ENCODE measurements around the gene SMAD6.

The SMAD6 gene

GRCh38 chr15:66733976-66734375 is 31.9 kb downstream of the SMAD6 start:
- in situ Hi-C loops (cut with MboI; ENCODE audit: low pct_unique_long_range_greater_than_20kb, low sequenced_read_pairs) = no loop called here
- no peak for DNase-seq

GRCh38 chr15:66734961-66735908 is 33.2 kb downstream of the SMAD6 start:
- DNase-seq = no peak
- in situ Hi-C loops (cut with MboI; ENCODE audit: low pct_unique_long_range_greater_than_20kb, low sequenced_read_pairs) = no loop called here

GRCh38 chr15:66735909-66736305 is 33.9 kb downstream of the SMAD6 start:
- in situ Hi-C loops (cut with MboI; ENCODE audit: low pct_unique_long_range_greater_than_20kb, low sequenced_read_pairs) = no loop called here

GRCh38 chr15:66737243-66738010 is 35.4 kb downstream of the SMAD6 start:
- in situ Hi-C loops (cut with MboI; ENCODE audit: low pct_unique_long_range_greater_than_20kb, low sequenced_read_pairs) = no loop called here
- no peak for DNase-seq

More at GRCh38 chr15:66735909-66736305, 33.9 kb downstream of the SMAD6 start:
- DNase-seq = no peak

GRCh38 chr15:66738116-66738515 is 36.1 kb downstream of the SMAD6 start:
- DNase-seq = no peak
- in situ Hi-C loops (cut with MboI; ENCODE audit: low pct_unique_long_range_greater_than_20kb, low sequenced_read_pairs) = no loop called here

- no peak for DNase-seq
- in situ Hi-C loops (cut with MboI; ENCODE audit: low pct_unique_long_range_greater_than_20kb, low sequenced_read_pairs) = no loop called here
These were observed 36.6 kb downstream of the SMAD6 start for GRCh38 chr15:66738595-66738994.

- DNase-seq = no peak
- in situ Hi-C loops (cut with MboI; ENCODE audit: low pct_unique_long_range_greater_than_20kb, low sequenced_read_pairs) = no loop called here
These were observed 37.3 kb downstream of the SMAD6 start for GRCh38 chr15:66739287-66739686.

GRCh38 chr15:66740802-66741201 is 38.8 kb downstream of the SMAD6 start:
- no peak for DNase-seq
- in situ Hi-C loops (cut with MboI; ENCODE audit: low pct_unique_long_range_greater_than_20kb, low sequenced_read_pairs) = no loop called here

GRCh38 chr15:66741646-66742045 is 39.6 kb downstream of the SMAD6 start:
- DNase-seq = no peak
- in situ Hi-C loops (cut with MboI; ENCODE audit: low pct_unique_long_range_greater_than_20kb, low sequenced_read_pairs) = no loop called here

- in situ Hi-C loops (cut with MboI; ENCODE audit: low pct_unique_long_range_greater_than_20kb, low sequenced_read_pairs) = no loop called here
- no peak for DNase-seq
These were observed 40.2 kb downstream of the SMAD6 start for GRCh38 chr15:66742286-66742685.

GRCh38 chr15:66743204-66743603 is 41.2 kb downstream of the SMAD6 start:
- no peak for DNase-seq
- in situ Hi-C loops (cut with MboI; ENCODE audit: low pct_unique_long_range_greater_than_20kb, low sequenced_read_pairs) = no loop called here

- in situ Hi-C loops (cut with MboI; ENCODE audit: low pct_unique_long_range_greater_than_20kb, low sequenced_read_pairs) = no loop called here
- DNase-seq = peak; percentile 62
These were observed 41.9 kb downstream of the SMAD6 start for GRCh38 chr15:66743703-66744536.

GRCh38 chr15:66744610-66745279 is 42.7 kb downstream of the SMAD6 start:
- in situ Hi-C loops (cut with MboI; ENCODE audit: low pct_unique_long_range_greater_than_20kb, low sequenced_read_pairs) = no loop called here
- no peak for DNase-seq

- DNase-seq = no peak
- in situ Hi-C loops (cut with MboI; ENCODE audit: low pct_unique_long_range_greater_than_20kb, low sequenced_read_pairs) = no loop called here
These were observed 43.6 kb downstream of the SMAD6 start for GRCh38 chr15:66745530-66746230.

GRCh38 chr15:66746231-66746605 is 44.2 kb downstream of the SMAD6 start:
- in situ Hi-C loops (cut with MboI; ENCODE audit: low pct_unique_long_range_greater_than_20kb, low sequenced_read_pairs) = no loop called here

GRCh38 chr15:66747223-66747622 is 45.2 kb downstream of the SMAD6 start:
- in situ Hi-C loops (cut with MboI; ENCODE audit: low pct_unique_long_range_greater_than_20kb, low sequenced_read_pairs) = no loop called here
- DNase-seq = no peak

More at GRCh38 chr15:66746231-66746605, 44.2 kb downstream of the SMAD6 start:
- DNase-seq = peak; percentile 33

- in situ Hi-C loops (cut with MboI; ENCODE audit: low pct_unique_long_range_greater_than_20kb, low sequenced_read_pairs) = no loop called here
- DNase-seq = no peak
These were observed 46.1 kb downstream of the SMAD6 start for GRCh38 chr15:66747886-66748707.

GRCh38 chr15:66748708-66749035 is 46.6 kb downstream of the SMAD6 start:
- in situ Hi-C loops (cut with MboI; ENCODE audit: low pct_unique_long_range_greater_than_20kb, low sequenced_read_pairs) = no loop called here
- no peak for DNase-seq
